GM18502 (cell line): ENCODE data around the gene ACACA.

ENCODE experiments used
- ATAC-seq: cut with Tn5 transposase; IDR thresholded peaks from one replicate; pipeline ENCODE4 v1.9.1; 2021; ENCODE audit warnings: mild to moderate bottlenecking; ENCODE audit not compliant: unreplicated experiment, poor library complexity

ACACA gene

DNA sequence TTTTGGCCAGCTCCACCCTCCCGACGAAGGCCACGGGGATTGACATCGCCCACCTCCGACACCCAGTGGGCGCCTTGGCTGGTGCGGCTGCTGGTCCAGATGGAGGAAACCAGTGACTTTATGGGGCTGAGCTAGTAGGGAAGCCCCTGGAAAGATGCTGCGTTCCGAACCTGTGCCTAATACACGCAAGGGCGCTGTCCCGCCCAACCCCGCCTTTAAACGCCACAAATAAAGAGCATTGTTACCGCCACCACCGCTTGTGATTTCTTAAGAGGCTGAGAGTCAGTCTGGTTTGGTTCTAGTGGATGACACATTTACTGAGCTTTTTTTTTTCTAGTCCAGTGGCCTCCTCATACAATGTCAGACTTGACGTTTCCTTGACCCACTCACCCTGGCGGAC is 350.0 kb downstream of the ACACA start:
- ATAC-seq, result no peak

DNA sequence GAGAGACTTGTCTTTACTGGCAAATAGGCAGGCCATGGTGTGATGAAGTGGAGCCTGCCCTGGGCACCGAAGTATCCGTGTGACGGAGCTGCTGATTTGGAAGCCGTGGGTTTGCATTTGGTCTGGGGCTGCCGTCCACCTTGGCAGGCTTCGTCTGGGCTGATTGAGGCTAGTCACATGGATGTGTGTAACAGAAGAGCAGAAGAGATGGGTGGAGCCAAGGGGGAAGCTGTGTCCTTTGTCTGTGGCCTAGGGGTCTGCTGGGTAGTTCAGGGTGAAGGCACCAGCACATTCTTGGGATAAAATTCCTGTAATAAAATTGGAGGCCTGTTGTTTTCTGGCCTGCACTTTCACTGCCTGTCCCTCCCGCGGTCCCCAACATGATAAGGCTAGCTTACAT is 351.7 kb downstream of the ACACA start:
- ATAC-seq, result no peak

DNA sequence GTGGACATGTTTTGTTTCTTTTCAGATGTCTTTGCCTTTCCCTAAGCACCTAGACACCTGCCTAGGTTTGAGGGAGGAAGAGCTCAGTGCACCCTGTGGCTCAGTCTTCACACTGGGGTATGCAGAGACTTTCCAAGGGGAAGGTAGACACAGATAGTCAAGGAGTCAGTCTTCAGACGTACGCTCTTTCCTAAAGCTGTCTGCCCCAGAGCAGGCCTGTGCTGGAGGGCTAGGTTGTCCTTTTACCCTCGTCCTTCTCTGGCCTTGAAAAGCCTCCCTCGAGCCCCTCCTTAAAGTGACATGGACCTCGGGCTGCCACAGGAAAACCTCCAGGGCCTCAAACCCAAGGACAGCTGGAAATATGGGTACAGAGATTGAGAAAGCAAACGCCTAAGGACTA is 354.2 kb downstream of the ACACA start:
- ATAC-seq, result no peak

DNA sequence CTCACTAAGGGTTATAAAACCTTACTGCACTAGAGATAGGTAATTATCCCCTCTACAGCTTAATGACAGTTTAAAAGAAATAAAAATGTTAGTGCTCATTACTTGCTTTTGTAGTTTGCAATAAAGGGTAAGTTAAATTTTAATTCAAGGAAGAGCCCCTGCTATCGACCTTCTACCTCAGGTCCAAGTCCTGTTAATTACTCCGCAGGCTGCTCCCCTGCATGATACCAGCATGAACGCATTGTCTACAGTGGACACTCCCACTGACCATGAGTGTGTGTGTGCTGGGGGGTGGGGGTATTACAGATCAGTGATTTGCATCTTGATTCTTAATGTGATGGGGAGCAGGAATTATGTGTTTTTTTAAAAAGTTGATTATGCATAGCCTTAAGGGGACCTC is 354.8 kb downstream of the ACACA start:
- no peak for ATAC-seq

DNA sequence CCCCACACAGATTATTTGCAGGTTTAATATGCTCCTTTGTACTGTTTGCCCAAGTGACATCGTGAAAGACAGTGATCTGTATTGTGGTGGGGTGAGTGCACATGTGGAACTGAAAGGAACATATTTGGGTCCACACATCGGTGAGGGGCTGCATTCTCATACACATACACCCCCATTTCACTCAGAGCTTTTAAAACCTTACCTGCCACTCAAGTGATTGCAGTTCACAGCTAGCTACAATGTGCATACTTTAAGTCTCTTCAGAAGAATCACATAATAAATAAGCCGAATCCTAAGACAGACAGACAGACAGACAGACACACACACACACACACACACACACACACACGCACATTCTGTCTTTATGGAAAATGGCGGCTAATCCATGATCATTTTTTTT is 355.3 kb downstream of the ACACA start:
- no peak for ATAC-seq

DNA sequence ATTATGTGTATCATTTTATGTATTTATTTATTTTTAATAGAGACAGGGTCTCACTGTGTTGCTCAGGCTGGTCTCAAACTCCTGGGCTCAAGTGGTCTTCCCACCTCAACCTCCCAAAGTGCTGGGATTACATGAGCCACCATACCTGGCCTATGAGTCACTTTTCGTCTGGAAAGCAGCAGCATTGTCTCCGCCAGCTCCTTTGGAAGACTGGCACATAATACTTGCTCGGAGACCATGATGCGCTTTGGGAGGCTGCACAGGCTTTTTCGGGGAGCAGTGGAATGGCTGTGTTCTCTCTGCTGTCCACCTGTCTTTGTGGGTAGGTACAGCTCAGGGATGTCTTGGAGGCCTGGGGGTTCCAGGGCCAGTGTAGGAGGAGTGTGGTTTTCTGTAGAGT is 355.7 kb downstream of the ACACA start:
- no peak for ATAC-seq

DNA sequence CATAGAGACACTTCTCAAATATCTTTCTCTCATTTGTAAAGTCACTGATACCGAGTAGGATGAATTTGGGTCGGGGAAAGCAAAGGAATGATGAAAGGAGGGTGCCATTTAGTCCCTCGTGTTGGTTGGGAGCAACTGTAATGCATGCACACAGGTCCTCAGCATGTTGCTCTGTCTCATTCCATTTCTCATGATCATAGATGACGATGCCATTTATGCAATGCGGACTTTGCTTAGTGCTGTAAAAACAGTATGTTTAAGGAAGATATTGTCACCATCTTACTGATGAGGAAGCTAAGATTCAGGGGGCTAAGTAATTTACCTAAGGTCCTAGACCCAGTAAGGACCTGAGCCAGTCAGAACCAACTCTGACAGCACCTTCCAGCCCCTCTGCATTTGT is 357.8 kb downstream of the ACACA start:
- ATAC-seq, result no peak

DNA sequence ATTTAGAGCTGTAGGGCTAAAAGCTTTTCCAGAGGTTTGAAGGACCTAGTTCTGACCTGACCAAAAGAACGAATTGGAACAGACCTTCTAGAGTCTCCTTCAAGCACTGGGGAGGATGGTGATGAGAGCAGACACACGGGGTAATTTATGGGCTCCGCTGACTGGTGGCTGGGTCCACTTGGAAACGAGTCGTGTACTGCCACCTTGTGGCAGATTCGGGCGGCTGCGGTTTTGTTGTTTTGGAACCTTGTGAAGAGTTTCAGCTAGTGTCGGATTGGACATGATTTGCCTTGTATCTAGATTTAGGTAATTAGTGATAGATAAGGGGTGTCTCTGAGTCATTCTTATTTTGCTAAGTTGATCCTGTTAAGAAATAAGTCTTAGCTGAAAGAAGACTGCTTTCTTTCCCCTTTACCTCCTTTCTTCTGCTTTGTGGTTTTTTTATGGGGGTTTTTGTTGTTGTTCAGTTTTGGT is 359.0 kb downstream of the ACACA start:
- ATAC-seq, result no peak

DNA sequence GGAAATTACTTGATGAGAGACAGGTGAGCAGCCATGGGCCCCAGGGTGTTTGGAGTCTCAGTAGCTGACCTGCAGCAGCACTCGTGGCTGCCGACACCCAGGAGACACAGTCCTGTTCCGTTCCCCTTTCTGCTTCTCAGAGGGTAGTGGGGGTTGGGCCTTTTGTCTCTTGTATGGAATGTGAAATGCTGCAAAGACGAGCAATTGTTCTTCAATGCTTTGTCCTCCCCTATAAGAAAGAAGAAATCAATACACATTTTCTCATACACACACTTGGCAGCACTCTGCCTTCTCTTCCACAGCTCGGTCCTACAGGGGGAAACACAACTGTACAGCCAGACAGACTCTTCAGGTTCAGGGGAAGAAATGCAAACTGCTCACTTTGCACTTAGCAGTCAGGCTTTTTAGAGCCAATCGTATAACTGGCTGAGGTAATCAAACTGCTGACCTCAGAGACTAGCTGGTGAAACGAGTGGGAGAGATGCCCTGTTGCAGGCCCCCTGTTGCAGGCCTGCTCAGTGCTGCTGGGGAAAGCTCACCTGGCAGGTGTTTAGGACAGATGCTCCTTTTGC is 361.2 kb downstream of the ACACA start:
- ATAC-seq, result no peak

DNA sequence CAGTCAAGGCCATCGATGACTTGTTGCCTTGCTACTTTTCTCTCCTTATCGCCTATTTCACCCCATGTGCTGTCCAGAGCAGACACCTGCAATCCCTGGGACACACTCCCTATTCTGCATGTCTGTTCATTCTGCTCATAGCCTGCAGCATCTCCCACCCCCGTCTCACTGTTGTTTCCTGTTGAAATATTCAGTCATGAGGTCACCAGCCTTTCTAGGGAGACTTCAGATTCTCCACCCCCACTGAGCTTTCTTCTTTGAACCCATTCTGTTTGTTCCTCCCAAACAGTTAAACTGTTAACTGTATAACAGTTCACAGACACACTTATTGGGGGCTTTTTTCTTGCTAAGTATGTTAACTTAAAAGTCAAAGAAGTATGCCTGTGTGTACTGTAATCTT is 363.4 kb downstream of the ACACA start:
- ATAC-seq, result no peak

DNA sequence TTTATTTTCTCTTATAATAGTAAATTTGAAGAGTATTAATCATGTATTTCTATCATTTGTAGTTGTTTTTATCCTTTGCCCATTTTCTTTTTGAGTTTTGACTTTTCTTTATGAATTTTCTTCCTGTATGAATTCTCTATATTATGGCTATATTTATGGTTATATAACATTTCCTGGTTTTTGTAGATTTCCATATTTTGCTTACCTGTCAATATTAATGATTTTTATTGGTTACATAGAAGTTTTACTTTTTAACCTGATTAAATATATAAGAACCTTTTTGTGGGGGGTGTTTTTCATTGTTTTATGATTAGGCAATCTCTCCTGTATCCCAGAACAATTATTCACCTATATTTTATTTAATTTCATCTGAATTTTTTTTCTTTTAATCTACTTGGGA is 364.7 kb downstream of the ACACA start:
- ATAC-seq, result no peak

DNA sequence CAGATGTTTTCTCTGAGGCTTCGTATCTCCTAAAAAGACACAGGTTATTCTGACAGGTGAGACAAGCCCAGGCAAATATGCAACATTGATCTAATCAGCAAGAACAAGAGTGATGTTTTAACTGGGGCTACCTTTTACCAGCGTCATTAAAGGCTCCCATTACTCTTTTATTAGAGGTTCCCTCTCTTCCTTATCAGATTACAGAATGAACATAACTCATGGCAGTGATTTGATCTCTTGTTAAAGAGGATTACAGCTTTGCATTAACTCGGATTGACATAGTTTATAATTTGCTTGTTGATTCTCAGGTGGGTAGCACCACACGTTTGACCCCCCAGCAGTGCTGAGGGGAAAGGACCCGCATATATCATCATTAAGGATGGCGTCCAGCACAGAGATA is 367.4 kb downstream of the ACACA start:
- no peak for ATAC-seq

DNA sequence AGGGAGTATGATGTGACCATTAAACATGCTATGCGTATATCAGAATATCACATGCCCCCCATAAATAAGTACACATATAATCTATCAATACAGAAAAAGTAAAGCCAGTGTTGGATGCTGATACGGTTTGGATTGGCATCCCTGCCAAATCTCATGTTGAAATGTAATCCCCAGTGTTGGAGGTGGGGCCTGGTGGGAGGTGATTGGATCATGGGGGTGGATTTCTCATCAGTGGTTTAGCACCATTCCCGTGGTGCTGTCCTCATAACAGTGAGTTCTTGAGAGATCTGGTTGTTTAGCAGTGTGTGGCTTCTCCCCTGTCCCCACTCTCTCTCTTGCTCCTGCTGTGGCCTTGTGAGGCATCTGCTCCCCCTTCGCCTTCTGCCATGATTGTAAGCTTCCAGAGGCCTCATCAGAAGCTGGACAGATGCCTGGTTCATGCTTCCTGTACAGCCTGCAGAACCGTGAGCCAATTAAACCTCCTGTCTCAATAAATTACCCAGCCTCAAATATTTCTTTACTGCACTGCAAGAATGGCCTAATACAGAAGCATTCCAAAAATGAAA is 369.0 kb downstream of the ACACA start:
- no peak for ATAC-seq
